Loucy (cell line): ENCODE results near the gene DENND2A.

Experiments used
- H2AFZ ChIP-seq: fragments of 200-600 bp; sonication (generic); 2 replicates; pipeline ENCODE4 v1.6.0; 2016; ENCODE audit warnings: antibody characterized with exemption, mild to moderate bottlenecking, low read length, moderate library complexity
- H3F3A ChIP-seq: fragments of 200-600 bp; 2 replicates; pipeline ENCODE4 v1.6.0; 2016; ENCODE audit warnings: antibody characterized with exemption, low read depth, mild to moderate bottlenecking
- H3K27me3 ChIP-seq: fragments of 200-600 bp; sonication (generic); 2 replicates; pipeline ENCODE4 v1.6.1; 2014; ENCODE audit warnings: low read length, mild to moderate bottlenecking; ENCODE audit not compliant: insufficient read depth, poor library complexity, severe bottlenecking
- H3K36me3 ChIP-seq: fragments of 200-600 bp; sonication (generic); 2 replicates; pipeline ENCODE4 v1.6.1; 2016; ENCODE audit warnings: low read length; ENCODE audit not compliant: insufficient read depth
- H3K4me1 ChIP-seq: fragments of 200-600 bp; sonication (generic); 2 replicates; pipeline ENCODE4 v1.5.1; 2014; ENCODE audit warnings: low read length, mild to moderate bottlenecking; ENCODE audit not compliant: insufficient read depth, poor library complexity, severe bottlenecking
- H3K4me2 ChIP-seq: fragments of 200-600 bp; sonication (generic); 2 replicates; pipeline ENCODE4 v1.6.0; 2014; ENCODE audit warnings: antibody characterized with exemption, low read length, low read depth, mild to moderate bottlenecking; ENCODE audit not compliant: poor library complexity, severe bottlenecking
- H3K4me3 ChIP-seq: fragments of 200-600 bp; sonication (generic); 2 replicates; pipeline ENCODE4 v1.5.1; 2014; ENCODE audit warnings: low read length, mild to moderate bottlenecking, mixed read lengths; ENCODE audit not compliant: poor library complexity, severe bottlenecking
- H3K79me2 ChIP-seq: fragments of 200-600 bp; sonication (generic); 2 replicates; pipeline ENCODE4 v1.6.1; 2014; ENCODE audit warnings: low read length; ENCODE audit not compliant: insufficient read depth
- H3K9ac ChIP-seq: fragments of 200-600 bp; sonication (generic); 2 replicates; pipeline ENCODE4 v1.6.0; 2014; ENCODE audit warnings: mild to moderate bottlenecking, low read depth, low read length, moderate library complexity; ENCODE audit not compliant: poor library complexity, severe bottlenecking
- H3K9me2 ChIP-seq: fragments of 200-600 bp; sonication (generic); replicated peaks from 2 replicates; pipeline ENCODE4 v1.6.1; 2016; ENCODE audit warnings: low read depth, low read length, mixed read lengths
- H3K9me3 ChIP-seq: fragments of 200-600 bp; sonication (generic); 2 replicates; pipeline ENCODE4 v1.6.1; 2014; ENCODE audit warnings: mild to moderate bottlenecking, antibody characterized with exemption, low read length, low read depth; ENCODE audit not compliant: insufficient read depth
- H4K20me1 ChIP-seq: fragments of 200-600 bp; sonication (generic); 2 replicates; pipeline ENCODE4 v1.6.0; 2014; ENCODE audit warnings: antibody characterized with exemption, low read length, mild to moderate bottlenecking; ENCODE audit not compliant: insufficient read depth, poor library complexity, severe bottlenecking
- EZH2phosphoT487 ChIP-seq: fragments of 200-600 bp; IDR thresholded peaks from 2 replicates; pipeline ENCODE4 v1.6.1; 2018; ENCODE audit warnings: antibody characterized with exemption, mild to moderate bottlenecking, moderate library complexity, borderline replicate concordance
- TF ChIP-seq, protein P1 (sequence below): fragments of 200-600 bp; sonication (generic); conservative IDR thresholded peaks from 2 replicates; pipeline ENCODE4 v1.5.1; 2014; ENCODE audit warnings: mild to moderate bottlenecking, antibody characterized with exemption, low read length

The DENND2A gene

DNA sequence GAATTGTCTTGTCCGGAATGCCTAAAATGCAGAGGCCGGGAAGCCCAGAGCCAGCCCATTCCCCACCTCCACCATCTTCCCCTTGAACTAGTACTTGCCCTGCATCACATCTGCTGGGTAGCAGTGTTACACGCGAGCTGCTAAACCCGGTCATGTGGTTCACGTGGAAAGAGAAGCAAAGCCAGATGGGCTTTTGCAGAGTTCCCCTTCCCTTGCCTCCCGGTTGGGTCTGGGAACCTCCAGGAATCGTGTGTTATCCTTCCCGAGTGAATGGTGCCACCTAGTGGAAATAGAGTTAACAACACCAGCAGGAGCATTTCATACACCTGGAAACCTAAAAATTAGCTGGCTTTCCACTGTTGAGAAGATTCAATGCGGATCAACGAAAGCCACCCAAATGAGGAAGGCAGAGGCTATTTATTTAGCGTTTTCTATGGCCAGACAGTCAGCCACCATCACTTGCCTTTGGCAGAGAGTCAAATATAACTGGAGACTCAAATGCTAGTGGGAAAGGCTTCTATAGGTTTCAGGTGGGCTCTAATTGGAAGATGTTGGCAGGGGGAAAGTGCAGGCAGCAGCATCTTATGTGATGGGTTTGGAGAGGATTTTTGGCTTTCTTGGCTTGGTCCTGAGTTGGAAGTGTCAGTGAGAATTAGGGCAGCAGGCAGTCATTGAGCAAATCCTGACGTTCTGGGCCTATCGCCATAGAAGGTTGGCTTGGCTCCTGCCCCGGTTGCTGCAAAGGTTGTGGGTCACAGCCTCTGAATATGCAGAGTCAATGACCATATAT, 12.9 kb upstream of the DENND2A start:
- H3K4me3 ChIP-seq, result peak overlapping the region; percentile 28
- peak overlapping the region; percentile 39 for H3K4me2 ChIP-seq
- no peaks in the 10 kb centered on the region for H3F3A ChIP-seq
- H3K79me2 ChIP-seq, result no peaks in the 10 kb centered on the region
- no peaks in the 10 kb centered on the region for H4K20me1 ChIP-seq
- H3K36me3 ChIP-seq, result no peaks in the 10 kb centered on the region
- H3K9ac ChIP-seq, result no peak overlapping the region
- no peaks in the 10 kb centered on the region for H3K9me3 ChIP-seq
- peak overlapping the region; percentile 73 for H2AFZ ChIP-seq
- TF ChIP-seq EZH2phosphoT487, result no peak
- TF ChIP-seq, protein P1, sequence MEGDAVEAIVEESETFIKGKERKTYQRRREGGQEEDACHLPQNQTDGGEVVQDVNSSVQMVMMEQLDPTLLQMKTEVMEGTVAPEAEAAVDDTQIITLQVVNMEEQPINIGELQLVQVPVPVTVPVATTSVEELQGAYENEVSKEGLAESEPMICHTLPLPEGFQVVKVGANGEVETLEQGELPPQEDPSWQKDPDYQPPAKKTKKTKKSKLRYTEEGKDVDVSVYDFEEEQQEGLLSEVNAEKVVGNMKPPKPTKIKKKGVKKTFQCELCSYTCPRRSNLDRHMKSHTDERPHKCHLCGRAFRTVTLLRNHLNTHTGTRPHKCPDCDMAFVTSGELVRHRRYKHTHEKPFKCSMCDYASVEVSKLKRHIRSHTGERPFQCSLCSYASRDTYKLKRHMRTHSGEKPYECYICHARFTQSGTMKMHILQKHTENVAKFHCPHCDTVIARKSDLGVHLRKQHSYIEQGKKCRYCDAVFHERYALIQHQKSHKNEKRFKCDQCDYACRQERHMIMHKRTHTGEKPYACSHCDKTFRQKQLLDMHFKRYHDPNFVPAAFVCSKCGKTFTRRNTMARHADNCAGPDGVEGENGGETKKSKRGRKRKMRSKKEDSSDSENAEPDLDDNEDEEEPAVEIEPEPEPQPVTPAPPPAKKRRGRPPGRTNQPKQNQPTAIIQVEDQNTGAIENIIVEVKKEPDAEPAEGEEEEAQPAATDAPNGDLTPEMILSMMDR, result peak; percentile 96
- no peaks in the 10 kb centered on the region for H3K27me3 ChIP-seq
- peaks cover 5% of the 10 kb centered on the region for H3K4me1 ChIP-seq
- H3K9me2 ChIP-seq, result no peaks in the 10 kb centered on the region

DNA sequence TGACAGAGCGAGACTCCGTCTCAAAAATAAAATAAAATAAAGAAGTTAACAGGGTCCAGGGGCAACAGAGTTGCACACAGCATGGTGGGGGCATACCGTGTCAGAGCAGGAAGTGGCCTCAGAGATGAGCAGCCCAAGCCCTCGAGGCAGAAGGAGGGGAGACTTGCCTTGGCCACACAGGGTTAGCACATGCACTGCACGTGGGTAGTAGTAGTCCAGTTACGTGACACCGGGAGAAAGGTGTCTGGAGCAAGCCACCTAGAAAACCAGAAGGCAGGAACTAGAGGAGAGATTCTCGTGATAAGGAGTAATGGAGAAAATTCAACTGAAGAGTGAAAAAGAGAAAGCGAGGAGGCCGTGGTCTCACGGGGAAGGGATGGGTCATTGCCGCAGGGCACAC, 9.8 kb upstream of the DENND2A start:
- no peak overlapping the region for H3K9ac ChIP-seq
- no peak overlapping the region for H2AFZ ChIP-seq
- H3K9me3 ChIP-seq, result no peaks in the 10 kb centered on the region
- H3K9me2 ChIP-seq, result no peaks in the 10 kb centered on the region
- no peak overlapping the region for H3K4me3 ChIP-seq
- H3K4me2 ChIP-seq, result no peak overlapping the region
- no peaks in the 10 kb centered on the region for H3K36me3 ChIP-seq
- H3K79me2 ChIP-seq, result no peaks in the 10 kb centered on the region
- no peaks in the 10 kb centered on the region for H3K4me1 ChIP-seq
- H3F3A ChIP-seq, result no peaks in the 10 kb centered on the region
- no peak for TF ChIP-seq EZH2phosphoT487
- TF ChIP-seq, protein P1, result no peak
- no peaks in the 10 kb centered on the region for H4K20me1 ChIP-seq
- H3K27me3 ChIP-seq, result no peaks in the 10 kb centered on the region

DNA sequence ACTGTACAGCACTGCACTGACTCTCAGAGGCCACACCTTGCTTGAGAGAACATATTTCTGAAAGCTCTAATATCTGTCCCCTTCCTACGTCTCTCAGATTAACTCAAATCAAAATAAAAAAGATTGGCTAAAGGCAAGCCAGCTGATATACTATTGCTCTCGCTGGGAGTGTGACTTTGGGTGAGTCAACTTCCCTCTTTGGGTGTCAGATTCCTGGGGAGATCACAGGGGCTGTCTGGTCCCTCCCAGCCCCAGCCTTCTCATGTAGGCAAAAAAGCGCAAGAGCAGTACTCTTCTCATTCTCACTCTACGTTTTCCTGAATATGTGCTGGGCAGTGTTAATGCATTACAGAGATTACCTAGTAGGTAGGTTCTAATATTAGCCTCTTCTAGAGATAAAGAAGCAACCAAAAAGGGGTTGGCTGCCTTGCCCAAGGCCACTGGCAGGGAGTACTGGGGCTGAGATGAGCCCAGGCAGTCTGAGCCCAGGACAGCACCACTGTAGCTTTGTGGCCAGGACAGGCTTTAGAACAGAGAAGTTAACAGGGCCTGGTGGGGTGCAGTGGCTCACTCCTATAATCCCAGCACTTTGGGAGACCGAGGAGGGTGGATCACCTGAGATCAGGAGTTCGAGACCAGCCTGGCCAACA, 9.1 kb upstream of the DENND2A start:
- Histone ChIP-seq H3K27me3 (no peaks in the 10 kb centered on the region), H3K4me3 (no peak overlapping the region), H3K36me3 (no peaks in the 10 kb centered on the region), H3K4me2 (no peak overlapping the region), H4K20me1 (no peaks in the 10 kb centered on the region), H3K9ac (no peak overlapping the region), H3K9me3 (no peaks in the 10 kb centered on the region), H3K4me1 (no peaks in the 10 kb centered on the region), H2AFZ (no peak overlapping the region), H3K9me2 (no peaks in the 10 kb centered on the region), H3F3A (no peaks in the 10 kb centered on the region), H3K79me2 (no peaks in the 10 kb centered on the region)
- TF ChIP-seq, protein P1, result no peak
- no peak for TF ChIP-seq EZH2phosphoT487
